Activated CD8-positive, alpha-beta T cell treated with anti-CD3 and anti-CD28 coated beads for 36 hours (primary cell): Measurements from ENCODE around the gene GJD3. TPM values are rescaled to one million over a fixed set of nuclear protein-coding genes. Genes with fewer than 3 reads are reported as not detected.
A peak's percentile ranks its signal among the peaks of the same experiment; 100 is the strongest.

Experiments used
- ATAC-seq: fragments of 200-7000 bp; cut with Tn5 transposase; one replicate; pipeline ENCODE4 v1.10.0; 2021; ENCODE audit warnings: mild to moderate bottlenecking, moderate library complexity
- CTCF ChIA-PET: fragments of 350-600 bp; sonication (Branson Sonifier 250); formaldehyde crosslinking; loops from one replicate; lab custom pipeline; 2021; ENCODE audit warnings: antibody characterized with exemption; lab: Charles Lee
- POLR2A ChIA-PET: fragments of 350-600 bp; sonication (Branson Sonifier 250); formaldehyde crosslinking; loops from one replicate; lab custom pipeline; 2021; ENCODE audit warnings: antibody characterized with exemption; lab: Charles Lee
- DNase-seq: peaks from one replicate; pipeline ENCODE4 v3.0.0-alpha.2; 2020
- H3K27ac Mint-ChIP-seq: one replicate; pipeline ENCODE4 v1.8.0; 2021; ENCODE audit warnings: mild to moderate bottlenecking, mixed read lengths
- H3K27me3 Mint-ChIP-seq: one replicate; pipeline ENCODE4 v1.8.0; 2021; ENCODE audit warnings: mixed read lengths
- H3K36me3 Mint-ChIP-seq: one replicate; pipeline ENCODE4 v1.8.0; 2021; ENCODE audit warnings: low read depth, mixed read lengths
- H3K4me1 Mint-ChIP-seq: one replicate; pipeline ENCODE4 v1.8.0; 2021; ENCODE audit warnings: low read depth, mixed read lengths
- H3K4me3 Mint-ChIP-seq: one replicate; pipeline ENCODE4 v1.8.0; 2021; ENCODE audit warnings: mild to moderate bottlenecking, moderate library complexity, mixed read lengths
- H3K9me3 Mint-ChIP-seq: one replicate; pipeline ENCODE4 v1.8.0; 2021; ENCODE audit warnings: mixed read lengths
- intact Hi-C: fragments of 100-400 bp; cut with micrococcal nuclease; formaldehyde crosslinking; loops from one replicate; pipeline ENCODE4 v1.10.0; 2022
- total RNA-seq, 2 experiments: library from RNA; stranded (reverse); gene quantifications; one replicate each; pipeline ENCODE4 v1.2.3, GENCODE V29; 2021
- TF ChIP-seq, protein P1 (sequence below): fragments of 200-600 bp; IDR thresholded peaks from one replicate; pipeline ENCODE4 v1.8.0; 2022; ENCODE audit warnings: antibody characterized with exemption, mild to moderate bottlenecking

Gene GJD3
- total RNA-seq, 2 experiments from 2014 or later: not detected

DNA sequence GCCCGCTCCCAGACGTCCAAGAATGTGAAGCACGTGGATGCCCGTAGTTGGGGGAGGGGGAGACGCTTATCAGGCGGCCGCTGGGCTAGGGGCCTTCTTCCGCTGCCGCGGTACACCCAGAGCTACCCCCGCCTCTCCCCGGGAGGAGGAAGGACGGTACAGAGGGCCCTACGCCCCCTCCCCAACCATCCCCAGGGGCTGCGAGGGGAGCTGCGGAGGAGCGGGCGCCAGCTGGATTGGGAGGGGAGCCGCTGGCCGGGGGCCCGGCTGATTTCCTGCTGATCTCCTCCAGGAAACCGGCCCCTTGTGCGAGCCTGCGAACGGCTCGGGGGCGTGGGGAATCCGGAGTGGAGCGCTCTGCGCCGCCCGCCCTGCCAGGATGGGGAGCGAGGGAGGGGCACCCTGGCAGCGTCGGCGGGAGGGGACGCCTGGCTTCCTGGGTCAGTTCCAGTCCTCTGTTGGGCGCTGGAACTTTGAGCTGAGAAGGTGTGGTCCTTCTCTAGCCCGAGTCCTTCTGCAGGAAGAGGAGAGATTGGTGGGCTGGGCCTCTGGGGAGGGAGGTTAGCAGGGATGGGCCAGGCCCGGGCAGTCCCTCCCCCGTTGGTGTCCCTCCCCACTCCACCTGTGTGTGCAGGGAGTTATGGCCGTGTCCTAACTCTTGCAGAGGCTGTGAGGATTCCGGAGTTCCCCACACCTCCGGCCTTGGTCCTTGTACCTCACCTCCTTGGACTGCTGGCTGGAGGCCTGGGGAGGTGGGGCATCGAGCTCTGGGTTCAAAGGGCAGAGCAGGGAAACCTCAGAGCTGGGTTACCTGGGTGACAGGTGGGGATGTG lies 19.2 kb downstream of the GJD3 start:
- ChIA-PET CTCF (interaction anchor here (0.7 to 26.3 kb wide), 6 partner anchors 9 to 154 kb away, joined by 3 to 780 read pairs (median 6); partner anchors contain the start of genes CDC6 and RARA), POLR2A (interaction anchor here (0.7 to 2.3 kb wide), 16 partner anchors 10 to 185 kb away, joined by 3 to 9 read pairs (median 4); no protein-coding TSS in a partner anchor)
- intact Hi-C loops: no loop called here
- Mint-ChIP-seq H3K4me3 (peak overlapping the region; percentile 45), H3K4me1 (peaks cover 73% of the 10 kb centered on the region), H3K27me3 (no peaks in the 10 kb centered on the region), H3K27ac (peak overlapping the region; percentile 53), H3K9me3 (no peaks in the 10 kb centered on the region), H3K36me3 (peaks cover 23% of the 10 kb centered on the region)
- TF ChIP-seq, protein P1, sequence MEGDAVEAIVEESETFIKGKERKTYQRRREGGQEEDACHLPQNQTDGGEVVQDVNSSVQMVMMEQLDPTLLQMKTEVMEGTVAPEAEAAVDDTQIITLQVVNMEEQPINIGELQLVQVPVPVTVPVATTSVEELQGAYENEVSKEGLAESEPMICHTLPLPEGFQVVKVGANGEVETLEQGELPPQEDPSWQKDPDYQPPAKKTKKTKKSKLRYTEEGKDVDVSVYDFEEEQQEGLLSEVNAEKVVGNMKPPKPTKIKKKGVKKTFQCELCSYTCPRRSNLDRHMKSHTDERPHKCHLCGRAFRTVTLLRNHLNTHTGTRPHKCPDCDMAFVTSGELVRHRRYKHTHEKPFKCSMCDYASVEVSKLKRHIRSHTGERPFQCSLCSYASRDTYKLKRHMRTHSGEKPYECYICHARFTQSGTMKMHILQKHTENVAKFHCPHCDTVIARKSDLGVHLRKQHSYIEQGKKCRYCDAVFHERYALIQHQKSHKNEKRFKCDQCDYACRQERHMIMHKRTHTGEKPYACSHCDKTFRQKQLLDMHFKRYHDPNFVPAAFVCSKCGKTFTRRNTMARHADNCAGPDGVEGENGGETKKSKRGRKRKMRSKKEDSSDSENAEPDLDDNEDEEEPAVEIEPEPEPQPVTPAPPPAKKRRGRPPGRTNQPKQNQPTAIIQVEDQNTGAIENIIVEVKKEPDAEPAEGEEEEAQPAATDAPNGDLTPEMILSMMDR: no peak
- DNase-seq (no peak), ATAC-seq (peak; percentile 15)

DNA sequence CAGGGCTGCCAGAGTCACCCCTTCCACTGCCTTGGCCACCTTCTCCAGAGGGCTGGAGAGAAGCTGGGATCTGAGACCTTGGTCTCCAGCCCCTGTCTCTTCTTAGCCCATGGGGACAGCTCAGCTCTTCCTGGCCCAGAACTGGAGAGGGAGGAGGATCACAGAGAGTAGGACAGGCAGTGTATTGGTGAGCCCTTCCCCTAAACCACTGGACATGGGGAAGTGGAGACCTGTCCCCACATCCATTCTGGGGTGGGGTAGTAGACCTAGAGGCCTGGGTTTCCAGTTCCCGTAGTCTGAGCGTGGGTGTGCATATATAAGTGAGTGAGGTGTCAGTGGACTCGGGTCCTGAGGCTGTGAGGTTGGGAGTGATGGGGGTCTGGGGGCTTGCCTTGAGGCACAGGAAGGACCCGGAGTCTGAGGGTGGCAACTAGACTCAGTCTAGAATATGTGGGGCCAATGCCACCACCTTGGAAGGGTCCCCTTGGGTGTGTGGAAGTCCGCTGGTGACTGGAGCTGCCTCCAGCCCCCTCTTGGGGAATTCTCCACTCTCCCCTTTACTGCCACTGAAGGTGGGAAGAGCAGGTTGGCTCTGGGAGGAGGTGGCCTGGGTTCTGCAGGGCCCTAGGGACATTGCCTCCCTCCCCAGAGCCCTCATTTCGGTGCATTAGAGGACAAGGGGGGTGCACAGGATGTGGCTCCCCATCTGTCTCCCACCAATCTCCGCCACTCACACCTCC lies 19.9 kb downstream of the GJD3 start:
- ChIA-PET POLR2A (interaction anchor here (0.7 to 2.3 kb wide), 14 partner anchors 17 to 186 kb away, joined by 3 to 9 read pairs (median 4); partner anchors contain the start of gene CDC6), CTCF (interaction anchor here (0.7 to 26.3 kb wide), 5 partner anchors 10 to 154 kb away, joined by 3 to 780 read pairs (median 8); partner anchors contain the start of genes CDC6 and RARA)
- Mint-ChIP-seq H3K27ac (peak overlapping the region; percentile 53), H3K4me3 (peak overlapping the region; percentile 45), H3K4me1 (peaks cover 75% of the 10 kb centered on the region), H3K36me3 (peaks cover 23% of the 10 kb centered on the region), H3K9me3 (no peaks in the 10 kb centered on the region), H3K27me3 (no peaks in the 10 kb centered on the region)
- TF ChIP-seq, protein P1: no peak
- intact Hi-C loops: no loop called here
- no peak for DNase-seq
- ATAC-seq: peak; percentile 3

DNA sequence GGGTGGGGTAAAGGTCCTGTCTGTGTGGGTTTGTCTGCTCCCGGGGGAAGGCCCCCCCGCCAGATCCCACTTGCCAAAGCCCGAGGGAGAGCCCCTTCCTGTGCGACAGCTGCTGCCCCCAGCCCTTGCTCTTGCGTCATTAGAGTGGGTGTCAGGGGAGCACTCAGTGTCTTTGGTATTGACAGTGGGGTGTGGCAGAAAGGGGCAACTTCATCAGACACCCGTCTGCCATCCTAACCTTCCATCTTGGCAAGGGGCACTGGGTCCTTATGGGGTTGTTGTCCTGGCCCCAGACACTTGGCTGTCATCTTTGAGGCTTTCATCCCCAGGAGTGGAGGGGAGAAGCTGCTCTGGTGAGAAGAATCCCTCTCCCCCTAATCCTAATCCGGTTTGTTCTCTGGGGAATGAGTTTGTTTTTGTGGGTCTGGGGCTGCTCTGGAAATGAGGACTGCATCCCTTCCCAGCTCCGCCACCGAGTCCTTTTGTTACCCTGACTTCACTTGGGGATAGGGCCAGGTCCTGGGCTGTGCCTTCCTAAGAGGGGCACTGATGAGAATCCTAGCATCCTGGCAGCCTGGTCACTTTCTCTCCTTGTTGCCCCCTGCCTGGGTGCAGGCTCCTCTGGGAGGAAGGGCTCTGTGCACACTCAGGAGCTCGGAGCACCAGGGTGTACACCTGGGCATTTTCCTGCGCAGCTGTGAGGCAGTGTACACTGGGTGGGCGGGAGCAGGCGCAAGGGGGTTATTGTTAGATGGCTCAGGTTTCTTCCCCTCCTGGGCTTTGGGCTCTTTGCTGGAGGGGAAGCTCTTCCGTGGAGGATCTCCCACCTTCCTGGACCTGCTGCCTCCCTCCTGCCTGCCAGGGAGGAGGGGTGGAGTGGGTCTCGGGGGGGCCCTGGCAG lies 21.1 kb downstream of the GJD3 start:
- no peaks in the 10 kb centered on the region for H3K27me3 Mint-ChIP-seq
- H3K27ac Mint-ChIP-seq: peak overlapping the region; percentile 53
- no peaks in the 10 kb centered on the region for H3K9me3 Mint-ChIP-seq
- H3K36me3 Mint-ChIP-seq: peaks cover 22% of the 10 kb centered on the region
- ATAC-seq: no peak
- peaks cover 78% of the 10 kb centered on the region for H3K4me1 Mint-ChIP-seq
- H3K4me3 Mint-ChIP-seq: peak overlapping the region; percentile 65
- ChIA-PET POLR2A (interaction anchor here (0.8 to 2.0 kb wide), 16 partner anchors 8 to 55 kb away, joined by 3 to 9 read pairs (median 4); partner anchors contain the start of genes CDC6 and RARA), CTCF (interaction anchor here (1.2 to 26.3 kb wide), 4 partner anchors 11 to 142 kb away, joined by 3 to 780 read pairs (median 24); partner anchors contain the start of genes CDC6 and RARA)
- intact Hi-C loops: no loop called here
- DNase-seq: peak; percentile 56
- TF ChIP-seq, protein P1: no peak

DNA sequence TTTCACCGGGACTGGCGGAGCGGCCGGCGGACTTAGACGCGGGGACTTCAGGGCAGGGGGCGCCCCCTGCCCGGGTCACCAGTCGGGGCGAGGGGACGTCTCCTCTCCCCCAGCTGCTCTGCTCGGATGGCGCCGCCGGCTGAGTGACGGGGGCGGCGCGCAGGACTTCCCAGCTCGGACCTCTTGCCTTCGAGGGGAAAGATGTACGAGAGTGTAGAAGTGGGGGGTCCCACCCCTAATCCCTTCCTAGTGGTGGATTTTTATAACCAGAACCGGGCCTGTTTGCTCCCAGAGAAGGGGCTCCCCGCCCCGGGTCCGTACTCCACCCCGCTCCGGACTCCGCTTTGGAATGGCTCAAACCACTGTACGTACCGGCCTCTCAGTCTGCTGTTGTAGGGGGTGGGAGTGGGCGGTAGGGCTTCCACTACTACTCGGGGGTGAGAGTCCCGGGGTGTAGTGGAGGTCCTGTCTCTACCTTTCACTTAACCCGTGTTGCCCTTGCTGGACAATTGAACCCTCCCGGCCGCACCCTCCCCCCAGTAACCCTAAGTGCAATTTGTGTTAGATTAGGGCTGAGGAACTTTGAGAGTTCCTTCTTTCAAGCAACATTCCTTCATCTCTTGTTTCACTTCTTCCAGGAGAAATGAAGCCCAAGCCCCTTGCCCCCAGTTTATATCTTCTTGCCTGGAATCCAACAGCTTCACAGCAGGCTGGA lies 21.9 kb downstream of the GJD3 start:
- POLR2A ChIA-PET: interaction anchor here (0.6 to 2.5 kb wide), 13 partner anchors 7 to 54 kb away, joined by 3 to 8 read pairs (median 4); partner anchors contain the start of genes CDC6 and RARA
- peaks cover 77% of the 10 kb centered on the region for H3K4me1 Mint-ChIP-seq
- intact Hi-C loops: no loop called here
- peak overlapping the region; percentile 38 for H3K27ac Mint-ChIP-seq
- CTCF ChIA-PET: interaction anchor here (1.1 to 26.3 kb wide), 4 partner anchors 12 to 267 kb away, joined by 3 to 780 read pairs (median 24); partner anchors contain the start of genes CDC6 and RARA
- peak overlapping the region; percentile 65 for H3K4me3 Mint-ChIP-seq
- peaks cover 27% of the 10 kb centered on the region for H3K36me3 Mint-ChIP-seq
- H3K9me3 Mint-ChIP-seq: no peaks in the 10 kb centered on the region
- no peak for DNase-seq
- TF ChIP-seq, protein P1: no peak
- ATAC-seq: no peak
- H3K27me3 Mint-ChIP-seq: no peaks in the 10 kb centered on the region
